GM12873 (cell line): ENCODE measurements around the gene HS3ST2.

Source experiments
- TF ChIP-seq, protein P1 (sequence below): IDR thresholded peaks from 2 replicates; pipeline ENCODE4 v1.5.1; 2012; ENCODE audit warnings: low read depth, mild to moderate bottlenecking, moderate library complexity, low read length, control low read depth; ENCODE audit not compliant: insufficient read depth; ENCODE audit errors: missing control alignments

HS3ST2 gene

DNA sequence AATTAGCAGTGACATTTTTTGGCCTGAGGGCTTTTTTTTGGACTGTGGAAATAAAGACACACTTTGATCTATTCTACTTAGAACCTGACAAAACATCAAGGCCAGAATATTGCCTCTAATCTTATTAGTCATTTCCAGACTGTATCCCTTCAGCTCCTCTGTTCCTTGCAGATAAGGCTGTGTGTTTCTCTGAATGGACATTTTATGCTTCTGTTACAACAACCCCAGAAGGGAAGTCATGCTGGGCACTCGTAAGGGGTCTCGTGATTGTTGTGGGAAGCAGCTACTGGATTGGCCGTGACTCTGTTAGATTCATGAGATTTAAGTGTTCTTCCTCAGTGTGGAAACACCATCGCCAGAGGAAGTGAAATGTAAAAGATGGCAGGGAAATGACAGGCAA, 31.6 kb upstream of the HS3ST2 start:
- TF ChIP-seq, protein P1, sequence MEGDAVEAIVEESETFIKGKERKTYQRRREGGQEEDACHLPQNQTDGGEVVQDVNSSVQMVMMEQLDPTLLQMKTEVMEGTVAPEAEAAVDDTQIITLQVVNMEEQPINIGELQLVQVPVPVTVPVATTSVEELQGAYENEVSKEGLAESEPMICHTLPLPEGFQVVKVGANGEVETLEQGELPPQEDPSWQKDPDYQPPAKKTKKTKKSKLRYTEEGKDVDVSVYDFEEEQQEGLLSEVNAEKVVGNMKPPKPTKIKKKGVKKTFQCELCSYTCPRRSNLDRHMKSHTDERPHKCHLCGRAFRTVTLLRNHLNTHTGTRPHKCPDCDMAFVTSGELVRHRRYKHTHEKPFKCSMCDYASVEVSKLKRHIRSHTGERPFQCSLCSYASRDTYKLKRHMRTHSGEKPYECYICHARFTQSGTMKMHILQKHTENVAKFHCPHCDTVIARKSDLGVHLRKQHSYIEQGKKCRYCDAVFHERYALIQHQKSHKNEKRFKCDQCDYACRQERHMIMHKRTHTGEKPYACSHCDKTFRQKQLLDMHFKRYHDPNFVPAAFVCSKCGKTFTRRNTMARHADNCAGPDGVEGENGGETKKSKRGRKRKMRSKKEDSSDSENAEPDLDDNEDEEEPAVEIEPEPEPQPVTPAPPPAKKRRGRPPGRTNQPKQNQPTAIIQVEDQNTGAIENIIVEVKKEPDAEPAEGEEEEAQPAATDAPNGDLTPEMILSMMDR: no peak

DNA sequence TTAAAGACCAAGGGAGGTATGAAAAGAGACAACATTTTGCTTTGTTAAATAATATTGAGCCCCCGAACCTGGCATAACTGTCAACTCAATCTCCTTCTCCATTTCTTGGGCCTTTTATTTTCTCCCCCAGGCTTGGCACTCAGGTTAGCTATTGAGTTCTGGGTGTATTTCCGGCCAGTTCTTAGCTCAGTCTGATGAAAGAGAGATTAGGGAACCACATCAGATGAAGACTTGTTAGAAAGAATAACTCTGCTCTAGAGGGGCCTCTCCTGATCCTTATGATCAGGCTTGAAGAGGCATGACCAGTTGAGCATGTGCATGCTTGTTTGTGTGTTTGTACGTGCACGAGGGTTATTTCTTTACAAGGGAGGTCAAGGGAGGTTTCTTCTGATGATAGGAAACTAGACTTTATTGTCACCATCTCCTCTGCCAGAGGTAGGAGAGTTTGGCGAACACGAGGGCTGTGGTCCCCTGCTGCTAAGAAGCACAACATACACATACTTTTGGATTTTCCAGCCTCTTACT, 29.2 kb upstream of the HS3ST2 start:
- TF ChIP-seq, protein P1: no peak

DNA sequence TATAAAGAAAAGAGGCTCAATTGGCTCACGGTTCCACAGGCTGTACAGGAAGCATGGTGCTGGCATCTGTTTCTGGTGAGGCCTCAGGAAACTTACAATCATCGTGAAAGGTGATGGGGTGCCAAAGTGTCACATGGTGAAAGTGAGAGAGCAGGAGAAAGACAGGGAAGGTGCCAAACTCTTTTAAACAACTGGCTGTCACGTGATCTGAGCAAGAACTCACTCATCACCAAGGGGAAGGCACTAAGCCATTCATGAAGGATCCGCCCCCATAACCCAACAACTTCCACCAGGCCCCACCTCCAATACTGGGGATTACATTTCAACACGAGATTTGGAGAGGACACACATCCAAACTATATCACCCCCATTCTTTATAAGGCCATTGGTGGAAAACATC, 28.4 kb upstream of the HS3ST2 start:
- TF ChIP-seq, protein P1: no peak

DNA sequence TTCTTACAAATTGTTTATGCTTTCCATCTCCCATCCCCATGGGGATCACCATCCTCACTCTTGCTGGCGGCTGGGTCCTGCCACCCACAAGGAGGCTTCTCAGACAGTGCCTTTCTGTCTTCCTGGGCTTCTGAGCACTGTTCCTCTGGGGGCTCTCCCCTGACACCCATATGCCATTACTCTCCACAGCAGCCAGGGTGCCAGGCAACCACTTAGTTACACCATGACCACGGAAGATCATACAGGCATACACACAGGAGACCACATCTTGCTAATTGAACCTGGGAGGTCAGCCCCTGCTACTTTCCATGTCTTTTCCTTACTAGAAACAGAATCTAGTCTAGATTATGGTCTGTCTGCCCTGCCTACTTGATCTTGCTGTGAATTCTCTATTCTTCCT, 27.7 kb upstream of the HS3ST2 start:
- TF ChIP-seq, protein P1: no peak

DNA sequence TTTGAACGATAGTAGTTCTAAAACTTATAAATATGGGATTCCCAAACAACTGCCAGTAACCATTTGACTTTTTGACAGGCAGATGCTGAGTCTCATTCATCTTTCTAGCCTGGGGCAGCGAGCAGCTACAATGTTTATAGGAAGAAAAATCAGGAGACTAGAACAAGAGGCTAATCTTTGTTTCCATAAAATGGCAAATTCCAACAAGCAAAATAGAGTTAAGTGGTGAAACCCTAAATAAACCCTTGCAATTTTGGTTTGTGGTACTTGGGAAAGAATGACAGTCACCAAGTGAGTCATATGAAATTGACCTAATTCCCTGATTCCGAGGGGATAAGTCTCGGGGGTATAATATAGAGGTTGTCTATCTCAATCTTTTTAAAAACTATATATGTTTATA, 27.3 kb upstream of the HS3ST2 start:
- TF ChIP-seq, protein P1: no peak

DNA sequence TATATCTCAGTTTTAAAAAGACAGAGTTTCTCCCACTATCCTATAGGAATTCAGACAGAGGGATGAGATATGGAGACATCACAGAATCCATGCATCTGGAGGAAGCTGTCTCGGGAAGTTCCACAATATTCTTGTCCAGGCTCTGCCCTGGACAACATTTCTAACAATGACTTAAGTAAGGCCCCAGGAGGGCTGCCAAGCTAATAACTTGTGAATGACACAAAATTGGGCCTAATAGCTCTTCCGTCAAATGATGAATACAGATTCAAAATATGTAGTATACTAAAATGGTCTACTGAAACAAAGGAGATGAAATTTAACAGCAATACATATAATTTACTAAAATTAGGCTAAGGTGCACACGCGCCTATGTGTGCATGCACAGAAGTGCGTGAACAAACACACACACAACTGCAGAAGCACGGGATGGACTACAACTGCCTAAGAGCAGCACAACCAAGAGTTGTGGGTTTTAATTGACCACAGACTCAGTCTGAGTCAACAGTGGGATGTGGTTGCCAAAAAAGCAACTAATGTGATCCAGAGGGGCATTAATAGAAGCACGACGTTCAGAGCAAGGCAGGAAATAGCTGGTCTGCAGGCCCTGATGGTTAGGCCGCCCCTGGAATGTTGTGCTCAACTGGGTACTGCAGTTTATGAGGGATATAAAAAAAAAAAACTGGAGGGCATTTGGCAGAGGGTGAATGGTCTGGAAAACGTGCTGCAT, 26.3 kb upstream of the HS3ST2 start:
- TF ChIP-seq, protein P1: no peak

DNA sequence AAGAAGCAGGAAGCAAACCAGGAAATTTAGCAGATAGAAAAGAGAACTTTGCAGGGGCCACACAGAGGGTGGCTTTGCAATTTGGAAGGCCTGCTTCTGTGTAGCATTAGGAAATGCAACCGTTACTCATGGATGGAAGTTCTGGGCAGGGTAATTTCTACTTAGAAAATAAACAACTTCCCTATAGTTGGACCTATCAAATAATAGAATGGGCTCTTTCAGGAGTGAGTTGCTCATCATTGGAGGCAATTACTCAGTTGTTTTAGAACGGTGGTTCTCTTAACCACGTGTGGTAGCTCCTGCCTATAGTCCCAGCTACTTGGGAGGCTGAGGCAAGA, 25.8 kb upstream of the HS3ST2 start:
- TF ChIP-seq, protein P1: no peak
